K562 (cell line): Measurements from ENCODE around the gene RAD21L1. TPM values are rescaled to one million over a fixed set of nuclear protein-coding genes. Genes with fewer than 3 reads are reported as not detected.

Experiments used
- ATF2 ChIP-seq: sonication (generic); formaldehyde crosslinking; IDR thresholded peaks from 2 replicates; pipeline ENCODE4 v1.8.1; 2022; ENCODE audit warnings: missing genetic modification reagents
- ATF7 ChIP-seq: fragments of 450-650 bp; IDR thresholded peaks from 2 replicates; pipeline ENCODE4 v1.7.1; 2014; ENCODE audit warnings: mild to moderate bottlenecking, moderate library complexity
- FOXO4 ChIP-seq: fragments of 450-650 bp; formaldehyde crosslinking; IDR thresholded peaks from 2 replicates; pipeline ENCODE4 v1.4.0; 2020; ENCODE audit warnings: mild to moderate bottlenecking, moderate library complexity
- JUND ChIP-seq, 2 experiments: IDR thresholded peaks; 2 replicates in 1 of 2; 3 replicates in 1 of 2; pipeline ENCODE4 v1.6.1; 2011; ENCODE audit warnings: borderline replicate concordance in 2 of 2, low read depth in 2 of 2, low read length in 2 of 2, improper control_type of control experiment in 1 of 2, missing biosample characterization in 1 of 2, missing genetic modification characterization in 1 of 2, missing genetic modification reagents in 1 of 2
- KLF16 ChIP-seq: IDR thresholded peaks from 2 replicates; pipeline ENCODE4 v1.6.1; 2016; ENCODE audit warnings: antibody characterized with exemption
- MAFF ChIP-seq: IDR thresholded peaks from 2 replicates; pipeline ENCODE4 v1.6.1; 2012; ENCODE audit warnings: low read length, improper control_type of control experiment
- NFIC ChIP-seq: fragments of 450-650 bp; IDR thresholded peaks from 2 replicates; pipeline ENCODE4 v1.6.1; 2017; ENCODE audit warnings: mild to moderate bottlenecking, inconsistent platforms
- SMAD2 ChIP-seq: fragments of 150-350 bp; IDR thresholded peaks from 2 replicates; pipeline ENCODE4 v1.6.1; 2014; ENCODE audit warnings: low read depth, mild to moderate bottlenecking, low read length
- ZNF232 ChIP-seq: sonication (generic); formaldehyde crosslinking; IDR thresholded peaks from 2 replicates; pipeline ENCODE4 v1.8.0; 2022; ENCODE audit warnings: mild to moderate bottlenecking, missing genetic modification reagents
- ZNF311 ChIP-seq: fragments of 250-450 bp; sonication (Bioruptor Pico); IDR thresholded peaks from 2 replicates; pipeline ENCODE4 v1.4.0; 2020; ENCODE audit warnings: mild to moderate bottlenecking, moderate library complexity
- ZNF75A ChIP-seq: fragments of 450-650 bp; formaldehyde crosslinking; IDR thresholded peaks from 2 replicates; pipeline ENCODE4 v1.4.0; 2020; ENCODE audit warnings: mild to moderate bottlenecking
- ZZZ3 ChIP-seq: fragments of 450-650 bp; IDR thresholded peaks from 2 replicates; pipeline ENCODE4 v1.6.1; 2016; ENCODE audit warnings: antibody characterized with exemption, mild to moderate bottlenecking, moderate library complexity
- polyA plus RNA-seq, 8 experiments: library from polyadenylated mRNA; depleted of rRNA in 4 of 8; stranded (reverse) in 5 of 8; unstranded in 3 of 8; fragments of >200 nt; fragmentation: Nextera tagmentation in 2 of 8; fragmentation: Illumina TruSeq in 1 of 8; extraction: Ambion mirVana in 2 of 8; extraction: Trizol in 1 of 8; gene quantifications; 2 replicates each; pipeline versions ENCODE4 v1.2.1 to v1.2.3, GENCODE V29; 2011 to 2014; ENCODE audit warnings: inconsistent platforms in 1 of 8, missing spikeins in 1 of 8
- total RNA-seq, 7 experiments: library from RNA; depleted of rRNA in 6 of 7; stranded (reverse); fragments of >200 nt in 6 of 7; fragmentation: Illumina TruSeq in 2 of 7; extraction: Trizol in 2 of 7; gene quantifications; 2 replicates each; pipeline versions ENCODE4 v1.2.1 to v1.2.3, GENCODE V29; 2011 to 2021; ENCODE audit warnings: low replicate concordance in 1 of 7

Gene RAD21L1
- total and polyA plus RNA-seq, 9 of the 15 experiments (the other 6 are each of a cell fraction or from before 2014, with no cell fraction given), result 0.17 to 1.7 (median 0.45) TPM; not detected in 1

- TF ChIP-seq NFIC (no peak), ZNF232 (no peak), FOXO4 (CRISPR knock-in tag) (no peak), ATF7 (no peak), ATF2 (CRISPR knock-in tag) (no peak), ZNF75A (CRISPR knock-in tag) (no peak), ZZZ3 (no peak), JUND (IDR thresholded peaks at IDR 0.05; ENCODE audit: borderline replicate concordance, low read depth, low read length) (no peak), JUND (tag; IDR thresholded peaks at IDR 0.05; ENCODE audit: borderline replicate concordance, low read depth, low read length) (no peak), SMAD2 (no peak), ZNF311 (no peak), KLF16 (no peak), MAFF (no peak)
Observed at GRCh38 chr20:1293641-1294379, 68.0 kb downstream of the RAD21L1 start (continued).
